ENCODE measurements around the gene PSMD11. TPM values are rescaled to one million over a fixed set of nuclear protein-coding genes. Genes with fewer than 3 reads are reported as not detected.

PSMD11 gene
- total RNA-seq, 2 experiments from 2014 or later: 100 to 104 TPM

DNA sequence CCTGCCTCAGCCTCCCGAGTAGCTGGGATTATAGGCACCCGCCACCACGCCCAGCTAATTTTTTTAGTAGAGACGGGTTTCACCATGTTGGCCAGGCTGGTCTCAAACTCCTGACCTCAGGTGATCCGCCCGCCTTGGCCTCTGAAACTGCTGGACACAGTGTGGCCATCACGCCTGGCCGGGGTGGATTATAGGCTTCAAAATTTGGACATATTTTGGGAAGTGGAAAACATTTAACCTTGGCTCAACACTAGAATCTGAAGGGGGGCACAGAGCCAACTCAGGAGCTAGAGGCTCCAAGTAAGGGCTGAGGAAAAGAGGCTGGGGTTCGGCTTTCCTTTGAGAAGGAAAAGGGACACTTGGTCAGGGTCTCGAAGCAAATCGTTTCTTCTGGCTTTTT is 40.3 kb downstream of the PSMD11 start:
- Mint-ChIP-seq H3K4me1 (ENCODE audit: low read depth) (peaks cover 28% of the 10 kb centered on the region), H3K27ac (no peak overlapping the region), H3K36me3 (ENCODE audit: low read depth) (peaks cover 45% of the 10 kb centered on the region), H3K27me3 (ENCODE audit: low read depth) (no peaks in the 10 kb centered on the region), H3K9me3 (ENCODE audit: insufficient read depth) (no peaks in the 10 kb centered on the region), H3K4me3 (no peak overlapping the region)
- ChIA-PET POLR2A (interaction anchor here (1.6 kb wide), 1 partner anchor 40 kb away, joined by 4 read pairs; no protein-coding TSS in a partner anchor), CTCF (interaction anchor here (0.9 to 9.1 kb wide), 19 partner anchors 13 to 393 kb away, joined by 3 to 87 read pairs (median 7); partner anchors contain the start of gene MYO1D)
- DNase-seq (no peak), ATAC-seq (no peak)

DNA sequence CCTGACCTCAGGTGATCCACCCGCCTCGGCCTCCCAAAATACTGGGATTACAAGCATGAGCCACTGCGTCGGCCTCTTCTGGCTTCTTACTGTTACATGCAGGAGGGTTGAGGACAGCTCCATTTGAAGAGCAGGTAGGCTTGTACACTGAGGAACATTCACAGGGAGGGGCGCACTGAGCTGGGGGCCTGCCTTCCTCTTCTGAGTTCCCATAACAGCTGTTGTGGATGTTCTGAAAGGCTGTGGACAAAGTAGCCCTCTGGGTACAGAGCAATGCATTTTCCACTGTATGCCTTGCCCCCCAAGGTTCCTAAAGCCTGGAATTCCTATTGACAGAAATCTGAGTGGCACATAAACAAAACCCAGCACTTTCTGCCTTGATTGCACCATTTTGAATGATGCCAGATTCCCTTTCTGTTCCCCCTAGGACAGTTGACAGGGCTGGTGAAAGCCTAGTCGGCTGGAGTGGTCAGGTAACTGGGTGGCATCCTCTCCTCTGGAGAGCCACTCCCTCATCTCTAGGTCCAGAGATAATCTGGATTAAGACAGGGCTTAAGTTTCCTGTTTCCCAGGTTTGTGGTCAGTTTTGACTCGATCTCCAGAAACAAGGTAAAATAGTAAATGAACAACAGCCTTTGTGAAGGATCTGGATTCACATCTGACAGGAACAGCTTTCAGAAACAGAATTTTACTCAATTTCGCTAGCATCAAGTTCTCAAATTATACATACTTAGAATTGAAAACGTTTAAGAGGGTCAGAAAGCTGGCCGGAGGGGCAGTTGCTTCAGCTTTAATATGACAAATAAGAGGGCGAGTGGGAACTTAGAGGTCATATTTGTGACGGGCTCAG is 41.2 kb downstream of the PSMD11 start:
- ChIA-PET CTCF (interaction anchor here (1.1 to 9.1 kb wide), 7 partner anchors 22 to 392 kb away, joined by 3 to 87 read pairs (median 18); partner anchors contain the start of gene MYO1D), POLR2A (interaction anchor here (1.5 to 2.2 kb wide), 3 partner anchors 38 to 41 kb away, joined by 4 to 12 read pairs (median 4); partner anchors contain the start of gene PSMD11)
- Mint-ChIP-seq H3K4me1 (ENCODE audit: low read depth) (peaks cover 36% of the 10 kb centered on the region), H3K36me3 (ENCODE audit: low read depth) (peaks cover 44% of the 10 kb centered on the region), H3K9me3 (ENCODE audit: insufficient read depth) (no peaks in the 10 kb centered on the region), H3K27me3 (ENCODE audit: low read depth) (no peaks in the 10 kb centered on the region), H3K4me3 (peak overlapping the region; percentile 62), H3K27ac (peak overlapping the region; percentile 39)
- DNase-seq (no peak), ATAC-seq (no peak)

DNA sequence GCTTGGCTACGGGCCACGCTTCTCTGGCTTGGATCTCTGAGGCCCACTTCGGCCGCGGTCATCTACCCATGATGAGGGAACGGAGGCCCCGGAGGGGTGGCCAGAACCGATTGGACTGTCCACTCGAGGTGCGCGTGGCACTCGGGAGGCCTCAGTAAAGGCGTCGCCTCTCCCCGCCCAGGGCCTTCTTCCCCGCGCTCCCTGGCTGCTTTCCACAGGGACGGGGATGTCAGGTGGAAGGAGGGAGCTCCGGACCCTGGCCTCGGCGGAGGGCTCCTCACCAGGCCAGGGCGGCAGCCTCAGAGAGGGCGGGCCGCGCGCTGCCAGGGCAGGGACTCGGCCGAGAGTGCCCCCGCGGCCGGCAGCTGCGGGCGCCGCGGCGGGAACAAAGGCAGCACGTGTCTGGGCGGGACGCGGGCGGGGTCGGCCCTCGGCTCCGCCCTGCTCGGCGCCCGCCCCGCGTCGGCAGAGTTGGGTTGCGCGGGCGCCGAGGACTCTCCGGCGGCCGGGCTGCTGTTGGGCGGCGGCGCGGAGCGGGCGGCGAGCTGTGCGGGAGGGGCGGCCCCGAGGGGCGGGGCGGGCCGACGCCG is 41.9 kb downstream of the PSMD11 start:
- ChIA-PET POLR2A (interaction anchor here (1.2 to 2.2 kb wide), 5 partner anchors 13 to 41 kb away, joined by 3 to 12 read pairs (median 4); partner anchors contain the start of gene PSMD11), CTCF (interaction anchor here (1.1 to 9.1 kb wide), 10 partner anchors 12 to 173 kb away, joined by 3 to 87 read pairs (median 14); partner anchors contain the start of gene PSMD11)
- H3K9me3 Mint-ChIP-seq (ENCODE audit: insufficient read depth): no peaks in the 10 kb centered on the region

DNA sequence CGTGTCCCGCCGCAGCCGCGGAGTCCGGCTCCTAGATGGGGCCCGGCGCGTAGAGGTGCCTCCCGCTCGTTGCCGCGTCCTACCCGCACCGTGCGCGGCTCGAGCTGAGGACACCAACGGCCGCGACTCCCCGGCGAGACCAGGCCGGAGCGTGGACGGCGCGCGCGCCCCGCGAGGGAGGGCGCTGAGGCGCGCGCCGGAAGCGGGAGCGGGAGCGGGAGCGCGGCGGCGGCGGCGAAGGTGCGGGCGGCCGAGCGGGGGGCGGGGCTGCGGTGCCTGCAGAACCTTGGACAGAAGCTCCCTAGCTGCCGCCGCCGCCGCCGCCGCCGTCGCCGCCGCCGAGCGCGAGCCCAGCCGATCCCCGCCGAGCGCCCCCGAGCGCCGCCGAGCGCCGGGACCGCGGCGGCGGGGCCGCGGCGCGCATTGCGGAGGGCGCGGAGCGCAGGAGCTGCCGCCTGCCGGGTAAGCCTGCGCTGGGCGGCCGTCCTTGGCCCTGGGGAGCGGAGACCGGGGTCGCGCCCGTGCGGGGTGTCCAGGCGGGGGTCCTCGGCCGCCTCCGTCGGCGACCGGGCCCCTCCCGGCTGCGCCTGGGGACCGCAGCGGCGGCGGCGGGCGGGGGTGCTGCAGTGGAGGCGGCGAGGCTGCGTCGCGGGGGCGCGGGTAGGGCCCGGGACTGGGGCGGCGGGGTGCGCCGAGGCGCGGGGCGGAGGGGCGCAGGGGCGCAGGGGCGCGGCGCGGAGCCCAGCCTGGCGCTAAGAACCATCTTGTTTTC is 42.6 kb downstream of the PSMD11 start, which contains the start of gene CDK5R1:
Gene CDK5R1, plus strand, starts transcription at position 293 of the 772 bp plus-strand sequence. CDS start 628 bp downstream, outside the sequence.
- H3K4me1 Mint-ChIP-seq (ENCODE audit: low read depth): peaks cover 45% of the 10 kb centered on the region
- peak within 1 kb of the TSS; percentile 80 for H3K4me3 Mint-ChIP-seq
- H3K9me3 Mint-ChIP-seq (ENCODE audit: insufficient read depth): no peaks in the 10 kb centered on the region
- peaks cover 33% of the 10 kb centered on the region for H3K36me3 Mint-ChIP-seq (ENCODE audit: low read depth)
- peak; percentile 67 for ATAC-seq
- POLR2A ChIA-PET: interaction anchor here (0.6 to 2.2 kb wide), 8 partner anchors 8 to 42 kb away, joined by 3 to 12 read pairs (median 4); partner anchors contain the start of gene PSMD11
- no peaks in the 10 kb centered on the region for H3K27me3 Mint-ChIP-seq (ENCODE audit: low read depth)
- H3K27ac Mint-ChIP-seq: peak within 1 kb of the TSS; percentile 49
- DNase-seq: peak; percentile 77
- CTCF ChIA-PET: interaction anchor here (0.8 to 9.1 kb wide), 12 partner anchors 11 to 172 kb away, joined by 3 to 87 read pairs (median 4); partner anchors contain the start of gene PSMD11

More for the DNA sequence above, 41.9 kb downstream of the PSMD11 start:
- ATAC-seq (peak; percentile 80), DNase-seq (peak; percentile 62)
- Mint-ChIP-seq H3K4me3 (peak overlapping the region; percentile 62), H3K4me1 (ENCODE audit: low read depth) (peaks cover 42% of the 10 kb centered on the region), H3K27me3 (ENCODE audit: low read depth) (no peaks in the 10 kb centered on the region), H3K36me3 (ENCODE audit: low read depth) (peaks cover 38% of the 10 kb centered on the region), H3K27ac (peak overlapping the region; percentile 39)

- Mint-ChIP-seq H3K27me3 (ENCODE audit: low read depth) (no peaks in the 10 kb centered on the region), H3K9me3 (ENCODE audit: insufficient read depth) (no peaks in the 10 kb centered on the region), H3K36me3 (ENCODE audit: low read depth) (peaks cover 31% of the 10 kb centered on the region), H3K27ac (peak overlapping the region; percentile 49), H3K4me1 (ENCODE audit: low read depth) (peaks cover 53% of the 10 kb centered on the region), H3K4me3 (peak overlapping the region; percentile 80)
- ATAC-seq: peak; percentile 29
- ChIA-PET CTCF (interaction anchor here (0.8 to 9.1 kb wide), 13 partner anchors 11 to 390 kb away, joined by 3 to 87 read pairs (median 4); partner anchors contain the start of genes MYO1D and PSMD11), POLR2A (interaction anchor here (0.5 to 2.2 kb wide), 8 partner anchors 7 to 120 kb away, joined by 3 to 12 read pairs (median 4); no protein-coding TSS in a partner anchor)
- peak; percentile 38 for DNase-seq
Measured at GRCh38 chr17:32487473-32488176, 43.3 kb downstream of the PSMD11 start.

DNA sequence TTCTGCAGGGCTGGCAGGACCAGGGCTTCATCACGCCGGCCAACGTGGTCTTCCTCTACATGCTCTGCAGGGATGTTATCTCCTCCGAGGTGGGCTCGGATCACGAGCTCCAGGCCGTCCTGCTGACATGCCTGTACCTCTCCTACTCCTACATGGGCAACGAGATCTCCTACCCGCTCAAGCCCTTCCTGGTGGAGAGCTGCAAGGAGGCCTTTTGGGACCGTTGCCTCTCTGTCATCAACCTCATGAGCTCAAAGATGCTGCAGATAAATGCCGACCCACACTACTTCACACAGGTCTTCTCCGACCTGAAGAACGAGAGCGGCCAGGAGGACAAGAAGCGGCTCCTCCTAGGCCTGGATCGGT is 43.9 kb downstream of the PSMD11 start:
- no peaks in the 10 kb centered on the region for H3K27me3 Mint-ChIP-seq (ENCODE audit: low read depth)

DNA sequence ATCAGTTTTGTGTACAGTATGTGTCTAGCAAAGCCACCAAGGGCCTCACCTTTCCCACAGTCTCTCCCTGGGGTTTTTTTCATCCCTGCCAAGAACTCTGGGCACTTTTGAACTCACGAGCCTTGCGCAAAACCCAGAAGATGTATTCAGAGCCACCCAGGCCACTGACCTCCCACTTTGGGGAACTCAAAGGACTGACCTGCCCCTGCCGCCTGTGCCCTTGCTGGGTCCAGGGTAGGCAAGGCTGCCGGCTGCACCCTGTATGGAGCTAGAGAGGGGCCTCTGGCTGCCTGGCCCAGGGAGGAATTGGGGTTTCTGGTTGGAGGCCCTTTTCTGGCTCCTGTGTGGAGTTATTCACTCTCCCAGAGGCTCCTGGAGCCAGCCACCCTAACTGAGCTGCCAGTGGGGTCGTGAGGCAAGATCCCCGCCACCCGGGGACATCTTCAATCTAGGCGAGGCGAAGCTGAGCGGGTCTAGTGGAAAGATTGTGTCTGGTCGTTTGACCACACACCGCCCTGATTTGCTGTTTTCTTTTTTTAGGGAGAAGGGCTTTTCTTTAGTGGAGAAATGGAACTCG is 44.4 kb downstream of the PSMD11 start:
- peaks cover 60% of the 10 kb centered on the region for H3K4me1 Mint-ChIP-seq (ENCODE audit: low read depth)
- DNase-seq: no peak
- ATAC-seq: no peak
- H3K27ac Mint-ChIP-seq: peak overlapping the region; percentile 34
- H3K9me3 Mint-ChIP-seq (ENCODE audit: insufficient read depth): no peaks in the 10 kb centered on the region
- ChIA-PET POLR2A (interaction anchor here (0.6 to 1.4 kb wide), 2 partner anchors 14 to 100 kb away, joined by 3 to 4 read pairs; no protein-coding TSS in a partner anchor), CTCF (interaction anchor here (0.7 to 2.9 kb wide), 9 partner anchors 10 to 170 kb away, joined by 3 to 18 read pairs (median 4); partner anchors contain the start of gene PSMD11)
- peaks cover 27% of the 10 kb centered on the region for H3K36me3 Mint-ChIP-seq (ENCODE audit: low read depth)
- no peaks in the 10 kb centered on the region for H3K27me3 Mint-ChIP-seq (ENCODE audit: low read depth)
- H3K4me3 Mint-ChIP-seq: peak overlapping the region; percentile 80

More for the DNA sequence above, 43.9 kb downstream of the PSMD11 start:
- ChIA-PET POLR2A (interaction anchor here (0.5 to 2.1 kb wide), 4 partner anchors 11 to 120 kb away, joined by 3 to 7 read pairs (median 4); no protein-coding TSS in a partner anchor), CTCF (interaction anchor here (0.7 to 9.1 kb wide), 11 partner anchors 10 to 389 kb away, joined by 3 to 87 read pairs (median 4); partner anchors contain the start of gene MYO1D)
- Mint-ChIP-seq H3K4me3 (peak overlapping the region; percentile 80), H3K36me3 (ENCODE audit: low read depth) (peaks cover 30% of the 10 kb centered on the region), H3K27ac (peak overlapping the region; percentile 49), H3K4me1 (ENCODE audit: low read depth) (peaks cover 58% of the 10 kb centered on the region), H3K9me3 (ENCODE audit: insufficient read depth) (no peaks in the 10 kb centered on the region)
- ATAC-seq: no peak
- DNase-seq: no peak

DNA sequence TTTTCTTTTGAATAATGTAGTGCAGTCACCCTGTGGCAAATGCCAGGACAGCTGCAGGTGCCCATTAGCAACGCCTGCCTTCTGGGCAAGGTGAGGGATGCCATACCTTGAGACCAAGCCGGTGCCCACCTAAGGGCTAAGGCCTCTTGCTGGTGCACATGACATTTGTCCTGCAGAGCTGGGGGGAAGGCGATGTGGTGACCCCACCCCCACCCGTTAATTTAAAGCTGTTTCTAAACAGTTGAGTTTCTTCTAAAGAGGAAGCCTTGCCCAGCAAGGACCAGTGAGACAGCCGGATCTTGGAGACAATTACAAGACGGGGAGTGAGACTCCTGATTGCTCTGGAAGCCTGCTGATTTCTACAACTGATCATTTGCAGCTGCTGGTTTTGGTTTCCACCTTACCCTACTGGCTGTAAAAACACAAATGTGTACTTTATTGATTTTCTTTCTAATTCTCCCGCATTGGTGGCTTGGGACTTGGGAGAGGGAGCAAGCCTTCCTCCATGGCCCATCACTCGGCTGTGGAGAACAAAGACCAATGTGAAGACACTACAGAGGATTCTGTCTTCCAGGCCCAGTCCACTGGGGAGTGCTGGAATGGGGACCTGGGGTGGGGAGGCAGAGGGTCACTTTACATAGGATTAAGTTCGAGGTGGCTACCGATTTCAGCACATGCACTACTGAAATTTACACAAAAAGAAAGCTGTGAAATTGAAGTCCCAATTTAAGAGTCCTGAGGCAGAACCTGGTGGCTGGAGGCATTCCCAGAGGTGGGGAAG is 45.2 kb downstream of the PSMD11 start:
- Mint-ChIP-seq H3K27me3 (ENCODE audit: low read depth) (no peaks in the 10 kb centered on the region), H3K9me3 (ENCODE audit: insufficient read depth) (no peaks in the 10 kb centered on the region), H3K4me1 (ENCODE audit: low read depth) (peaks cover 66% of the 10 kb centered on the region), H3K36me3 (ENCODE audit: low read depth) (peaks cover 27% of the 10 kb centered on the region), H3K27ac (peak overlapping the region; percentile 46), H3K4me3 (peak overlapping the region; percentile 80)
- ChIA-PET CTCF (interaction anchor here (0.9 to 2.9 kb wide), 4 partner anchors 27 to 170 kb away, joined by 3 to 18 read pairs (median 4); partner anchors contain the start of gene PSMD11), POLR2A (interaction anchor here (0.6 to 1.4 kb wide), 2 partner anchors 14 to 44 kb away, joined by 3 to 4 read pairs; no protein-coding TSS in a partner anchor)
- DNase-seq (no peak), ATAC-seq (no peak)

GRCh38 chr17:32490101-32490482 is 45.8 kb downstream of the PSMD11 start:
- Mint-ChIP-seq H3K4me3 (peak overlapping the region; percentile 80), H3K36me3 (ENCODE audit: low read depth) (peaks cover 27% of the 10 kb centered on the region), H3K4me1 (ENCODE audit: low read depth) (peaks cover 71% of the 10 kb centered on the region), H3K27ac (no peak overlapping the region), H3K27me3 (ENCODE audit: low read depth) (no peaks in the 10 kb centered on the region), H3K9me3 (ENCODE audit: insufficient read depth) (no peaks in the 10 kb centered on the region)
- DNase-seq (no peak), ATAC-seq (no peak)
- POLR2A ChIA-PET: interaction anchor here (0.6 to 1.4 kb wide), 2 partner anchors 13 to 45 kb away, joined by 3 to 4 read pairs; no protein-coding TSS in a partner anchor
- CTCF ChIA-PET: interaction anchor here (1.3 to 2.5 kb wide), 2 partner anchors 28 to 169 kb away, joined by 4 to 24 read pairs; no protein-coding TSS in a partner anchor
